HEK293 (cell line): Measurements from ENCODE around the gene CMIP.

Source experiments
- CTCF ChIA-PET: fragments of 350-600 bp; formaldehyde crosslinking; extraction: SDS; loops from one replicate; lab custom pipeline; 2021; ENCODE audit warnings: antibody characterized with exemption; lab: Yijun Ruan, JAX
- POLR2A ChIA-PET: fragments of 300-600 bp; formaldehyde crosslinking; extraction: SDS; loops from one replicate; lab custom pipeline; 2020; ENCODE audit warnings: antibody characterized with exemption, inconsistent platforms; lab: Yijun Ruan, JAX
- H3K27ac ChIP-seq: fragments of 200-500 bp; sonication (Bioruptor generic); 2 replicates; pipeline ENCODE4 v1.5.1; 2014; ENCODE audit warnings: low read depth, low read length, control low read depth, inconsistent platforms; ENCODE audit errors: extremely low read depth
- H3K36me3 ChIP-seq, 2 experiments: fragments of 200-500 bp in 1 of 2; sonication (Bioruptor generic) in 1 of 2; 1 replicate in 1 of 2; 2 replicates in 1 of 2; pipeline ENCODE4 v1.5.1; 2014 to 2017; ENCODE audit warnings: inconsistent platforms in 2 of 2, low read length in 2 of 2; ENCODE audit not compliant: control insufficient read depth in 2 of 2, insufficient read depth in 1 of 2
- H3K4me1 ChIP-seq: fragments of 200-500 bp; sonication (Bioruptor generic); 2 replicates; pipeline ENCODE4 v1.5.1; 2014; ENCODE audit warnings: mild to moderate bottlenecking, low read length, inconsistent platforms; ENCODE audit not compliant: control insufficient read depth, insufficient read depth
- H3K4me3 ChIP-seq: 2 replicates; pipeline ENCODE4 v1.5.1; 2011; ENCODE audit warnings: low read depth, mild to moderate bottlenecking, control low read depth, low read length, moderate library complexity
- H3K9me3 ChIP-seq: fragments of 200-500 bp; sonication (Bioruptor generic); 2 replicates; pipeline ENCODE4 v1.5.1; 2014; ENCODE audit warnings: low read depth, low read length, inconsistent platforms; ENCODE audit not compliant: control insufficient read depth, insufficient read depth
- BCL11A ChIP-seq: fragments of 450-650 bp; formaldehyde crosslinking; IDR thresholded peaks from 2 replicates; pipeline ENCODE4 v1.5.1; 2016; ENCODE audit warnings: low read depth, missing biosample characterization, missing genetic modification characterization
- FEZF1 ChIP-seq: fragments of 450-650 bp; formaldehyde crosslinking; IDR thresholded peaks from 2 replicates; pipeline ENCODE4 v1.5.1; 2016; ENCODE audit warnings: missing biosample characterization, missing genetic modification characterization
- GFI1B ChIP-seq: fragments of 450-650 bp; formaldehyde crosslinking; IDR thresholded peaks from 2 replicates; pipeline ENCODE4 v1.5.1; 2016; ENCODE audit warnings: missing biosample characterization, missing genetic modification characterization
- GLIS1 ChIP-seq: fragments of 450-650 bp; formaldehyde crosslinking; IDR thresholded peaks from 2 replicates; pipeline ENCODE4 v1.5.1; 2016; ENCODE audit warnings: missing biosample characterization, missing genetic modification characterization
- GLIS2 ChIP-seq: fragments of 450-650 bp; formaldehyde crosslinking; IDR thresholded peaks from 2 replicates; pipeline ENCODE4 v1.5.1; 2016; ENCODE audit warnings: missing biosample characterization, missing genetic modification characterization
- KLF16 ChIP-seq: fragments of 450-650 bp; formaldehyde crosslinking; IDR thresholded peaks from 2 replicates; pipeline ENCODE4 v1.5.1; 2017; ENCODE audit warnings: missing biosample characterization, missing genetic modification characterization
- MYNN ChIP-seq: fragments of 450-650 bp; formaldehyde crosslinking; IDR thresholded peaks from 2 replicates; pipeline ENCODE4 v1.5.1; 2016; ENCODE audit warnings: missing biosample characterization, missing genetic modification characterization, borderline replicate concordance
- SP7 ChIP-seq: fragments of 450-650 bp; formaldehyde crosslinking; IDR thresholded peaks from 2 replicates; pipeline ENCODE4 v1.5.1; 2016; ENCODE audit warnings: missing biosample characterization, missing genetic modification characterization
- ZBTB11 ChIP-seq: fragments of 450-650 bp; formaldehyde crosslinking; conservative IDR thresholded peaks from 2 replicates; pipeline ENCODE4 v1.5.1; 2016; ENCODE audit warnings: low read depth, missing biosample characterization, missing genetic modification characterization
- ZBTB26 ChIP-seq: fragments of 450-650 bp; formaldehyde crosslinking; optimal IDR thresholded peaks from 2 replicates; pipeline ENCODE3; 2016; ENCODE audit warnings: missing biosample characterization, mild to moderate bottlenecking, missing genetic modification characterization
- ZBTB6 ChIP-seq: fragments of 450-650 bp; formaldehyde crosslinking; IDR thresholded peaks from 2 replicates; pipeline ENCODE4 v1.5.1; 2017; ENCODE audit warnings: missing biosample characterization, missing genetic modification characterization
- ZFHX2 ChIP-seq: fragments of 450-650 bp; formaldehyde crosslinking; conservative IDR thresholded peaks from 2 replicates; pipeline ENCODE4 v1.5.1; 2016; ENCODE audit warnings: missing biosample characterization, missing genetic modification characterization
- ZFP37 ChIP-seq: fragments of 450-650 bp; formaldehyde crosslinking; IDR thresholded peaks from 2 replicates; pipeline ENCODE4 v1.5.1; 2016; ENCODE audit warnings: missing biosample characterization, missing genetic modification characterization
- ZFP41 ChIP-seq: fragments of 450-650 bp; formaldehyde crosslinking; IDR thresholded peaks from 2 replicates; pipeline ENCODE4 v1.5.1; 2016; ENCODE audit warnings: missing biosample characterization, missing genetic modification characterization, borderline replicate concordance
- ZNF10 ChIP-seq: fragments of 450-650 bp; formaldehyde crosslinking; IDR thresholded peaks from 2 replicates; pipeline ENCODE4 v1.5.1; 2017; ENCODE audit warnings: missing biosample characterization, missing genetic modification characterization
- ZNF132 ChIP-seq: fragments of 450-650 bp; formaldehyde crosslinking; IDR thresholded peaks from 2 replicates; pipeline ENCODE4 v1.5.1; 2017; ENCODE audit warnings: missing biosample characterization, missing genetic modification characterization, borderline replicate concordance
- ZNF133 ChIP-seq: fragments of 450-650 bp; formaldehyde crosslinking; IDR thresholded peaks from 2 replicates; pipeline ENCODE4 v1.5.1; 2016; ENCODE audit warnings: missing biosample characterization, missing genetic modification characterization
- ZNF155 ChIP-seq: fragments of 450-650 bp; formaldehyde crosslinking; IDR thresholded peaks from 2 replicates; pipeline ENCODE4 v1.5.1; 2016; ENCODE audit warnings: missing biosample characterization, missing genetic modification characterization
- ZNF157 ChIP-seq: fragments of 450-650 bp; formaldehyde crosslinking; IDR thresholded peaks from 2 replicates; pipeline ENCODE4 v1.5.1; 2016; ENCODE audit warnings: missing biosample characterization, missing genetic modification characterization
- ZNF223 ChIP-seq: fragments of 450-650 bp; formaldehyde crosslinking; IDR thresholded peaks from 2 replicates; pipeline ENCODE4 v1.5.1; 2016; ENCODE audit warnings: missing biosample characterization, missing genetic modification characterization
- ZNF248 ChIP-seq: fragments of 450-650 bp; formaldehyde crosslinking; IDR thresholded peaks from 2 replicates; pipeline ENCODE4 v1.5.1; 2017; ENCODE audit warnings: missing biosample characterization, missing genetic modification characterization
- ZNF324 ChIP-seq: fragments of 450-650 bp; formaldehyde crosslinking; IDR thresholded peaks from 2 replicates; pipeline ENCODE4 v1.5.1; 2016; ENCODE audit warnings: missing biosample characterization, missing genetic modification characterization
- ZNF529 ChIP-seq: fragments of 450-650 bp; formaldehyde crosslinking; IDR thresholded peaks from 2 replicates; pipeline ENCODE4 v1.5.1; 2017; ENCODE audit warnings: missing genetic modification characterization, missing biosample characterization; ENCODE audit not compliant: insufficient replicate concordance
- ZNF544 ChIP-seq: fragments of 450-650 bp; formaldehyde crosslinking; IDR thresholded peaks from 2 replicates; pipeline ENCODE4 v1.5.0; 2017; ENCODE audit warnings: missing biosample characterization, missing genetic modification characterization
- ZNF658 ChIP-seq: fragments of 450-650 bp; formaldehyde crosslinking; IDR thresholded peaks from 2 replicates; pipeline ENCODE4; 2016; ENCODE audit warnings: missing biosample characterization, missing genetic modification characterization
- ZNF677 ChIP-seq: fragments of 450-650 bp; IDR thresholded peaks from 2 replicates; pipeline ENCODE4 v1.5.0; 2018; ENCODE audit warnings: missing biosample characterization, mild to moderate bottlenecking, missing genetic modification characterization, moderate library complexity
- ZSCAN18 ChIP-seq: fragments of 450-650 bp; formaldehyde crosslinking; IDR thresholded peaks from 2 replicates; pipeline ENCODE4 v1.5.1; 2016; ENCODE audit warnings: missing biosample characterization, missing genetic modification characterization

CMIP gene

GRCh38 chr16:81738783-81739496, 294.3 kb downstream of the CMIP start:
- Histone ChIP-seq H3K4me3 (no peak overlapping the region), H3K4me1 (no peaks in the 10 kb centered on the region), H3K9me3 (no peaks in the 10 kb centered on the region)
- POLR2A ChIA-PET, result no interaction called here
- TF ChIP-seq ZNF529 (tag by site-specific recombination) (no peak), ZFP37 (tag by site-specific recombination) (no peak), MYNN (no peak), BCL11A (tag by site-specific recombination) (no peak), ZBTB6 (tag by site-specific recombination) (no peak), GLIS1 (no peak), ZNF133 (tag by site-specific recombination) (no peak), ZNF223 (tag by site-specific recombination) (no peak), KLF16 (tag by site-specific recombination) (no peak), ZSCAN18 (tag by site-specific recombination) (no peak), SP7 (no peak), ZNF677 (no peak)
- TF ChIP-seq, all 188 proteins: peak for 0
- H3K27ac ChIP-seq, result no peak overlapping the region
- CTCF ChIA-PET, result interaction anchor here (0.5 to 1.4 kb wide), 3 partner anchors 11 to 534 kb away, joined by 3 to 4 read pairs (median 3); no protein-coding TSS in a partner anchor
- H3K36me3 ChIP-seq, result no peaks in the 10 kb centered on the region

- no peak overlapping the region for H3K4me3 ChIP-seq
- no peak for TF ChIP-seq ZFHX2 (tag by site-specific recombination)
- no peak for TF ChIP-seq ZNF155 (tag by site-specific recombination)
- TF ChIP-seq ZNF544 (tag by site-specific recombination), result no peak
- TF ChIP-seq ZFP41, result no peak
- TF ChIP-seq GFI1B (tag by site-specific recombination), result no peak
- no peak for TF ChIP-seq GLIS2
- CTCF ChIA-PET, result interaction anchor here (0.9 to 1.4 kb wide), 2 partner anchors 135 to 534 kb away, joined by 3 to 4 read pairs; no protein-coding TSS in a partner anchor
- H3K36me3 ChIP-seq, result no peaks in the 10 kb centered on the region
- POLR2A ChIA-PET, result no interaction called here
- H3K9me3 ChIP-seq, result no peaks in the 10 kb centered on the region
- H3K27ac ChIP-seq, result no peak overlapping the region
- no peaks in the 10 kb centered on the region for H3K4me1 ChIP-seq
Observed at GRCh38 chr16:81739503-81739902, 294.9 kb downstream of the CMIP start.

- ChIA-PET POLR2A (interaction anchor here (0.6 kb wide), 1 partner anchor 916 kb away, joined by 3 read pairs; no protein-coding TSS in a partner anchor), CTCF (interaction anchor here (0.5 to 0.9 kb wide), 5 partner anchors 9 to 765 kb away, joined by 3 to 5 read pairs (median 3); no protein-coding TSS in a partner anchor)
- no peaks in the 10 kb centered on the region for H3K9me3 ChIP-seq
- no peak overlapping the region for H3K27ac ChIP-seq
- H3K4me1 ChIP-seq, result no peaks in the 10 kb centered on the region
- H3K4me3 ChIP-seq, result no peak overlapping the region
- no peaks in the 10 kb centered on the region for H3K36me3 ChIP-seq
- no peak for TF ChIP-seq ZBTB11 (tag by site-specific recombination)
- no peak for TF ChIP-seq ZNF157
- TF ChIP-seq ZBTB26 (tag by site-specific recombination), result no peak
- TF ChIP-seq ZNF324 (tag by site-specific recombination), result no peak
- no peak for TF ChIP-seq ZNF10 (tag by site-specific recombination)
- TF ChIP-seq ZNF132 (tag by site-specific recombination), result no peak
- no peak for TF ChIP-seq FEZF1 (tag by site-specific recombination)
- TF ChIP-seq ZNF248, result no peak
- no peak for TF ChIP-seq ZNF658 (tag by site-specific recombination)
Observed at GRCh38 chr16:81740169-81740568, 295.6 kb downstream of the CMIP start.
